ENCODE data around the gene NHLRC2.

- no peak for TF ChIP-seq CTCF (IDR thresholded peaks at IDR 0.05; ENCODE audit: poor library complexity, severe bottlenecking)
- TF ChIP-seq EZH2 (IDR thresholded peaks at IDR 0.05; ENCODE audit: borderline replicate concordance, insufficient read depth, low read length, poor library complexity, severe bottlenecking): no peak
- TF ChIP-seq MXI1 (conservative IDR thresholded peaks at IDR 0.05; ENCODE audit: poor library complexity, severe bottlenecking): no peak
- TF ChIP-seq RAD21 (conservative IDR thresholded peaks at IDR 0.05): no peak
Measured at GRCh38 chr10:113872139-113873030, 17.9 kb downstream of the NHLRC2 start.

All from neural cell (in vitro differentiated cells).